GM12864 (cell line): Measurements from ENCODE around the gene NR2E1.

Experiments
- DNase-seq: peaks from one replicate; pipeline ENCODE4 v3.0.0-alpha.2; 2011; ENCODE audit warnings: low read depth
- H3K4me3 ChIP-seq: 2 replicates; pipeline ENCODE4 v1.5.1; 2011; ENCODE audit warnings: mild to moderate bottlenecking, low read depth, low read length, control low read depth
- TF ChIP-seq, protein P1 (sequence below): IDR thresholded peaks from 2 replicates; pipeline ENCODE4 v1.5.1; 2011; ENCODE audit warnings: low read depth, mild to moderate bottlenecking, moderate library complexity, low read length, control low read depth, inconsistent platforms; ENCODE audit errors: missing control alignments

NR2E1 gene

GRCh38 chr6:108179741-108180140 lies 13.9 kb downstream of the NR2E1 start:
- no peak for DNase-seq
- TF ChIP-seq, protein P1, sequence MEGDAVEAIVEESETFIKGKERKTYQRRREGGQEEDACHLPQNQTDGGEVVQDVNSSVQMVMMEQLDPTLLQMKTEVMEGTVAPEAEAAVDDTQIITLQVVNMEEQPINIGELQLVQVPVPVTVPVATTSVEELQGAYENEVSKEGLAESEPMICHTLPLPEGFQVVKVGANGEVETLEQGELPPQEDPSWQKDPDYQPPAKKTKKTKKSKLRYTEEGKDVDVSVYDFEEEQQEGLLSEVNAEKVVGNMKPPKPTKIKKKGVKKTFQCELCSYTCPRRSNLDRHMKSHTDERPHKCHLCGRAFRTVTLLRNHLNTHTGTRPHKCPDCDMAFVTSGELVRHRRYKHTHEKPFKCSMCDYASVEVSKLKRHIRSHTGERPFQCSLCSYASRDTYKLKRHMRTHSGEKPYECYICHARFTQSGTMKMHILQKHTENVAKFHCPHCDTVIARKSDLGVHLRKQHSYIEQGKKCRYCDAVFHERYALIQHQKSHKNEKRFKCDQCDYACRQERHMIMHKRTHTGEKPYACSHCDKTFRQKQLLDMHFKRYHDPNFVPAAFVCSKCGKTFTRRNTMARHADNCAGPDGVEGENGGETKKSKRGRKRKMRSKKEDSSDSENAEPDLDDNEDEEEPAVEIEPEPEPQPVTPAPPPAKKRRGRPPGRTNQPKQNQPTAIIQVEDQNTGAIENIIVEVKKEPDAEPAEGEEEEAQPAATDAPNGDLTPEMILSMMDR = no peak
- H3K4me3 ChIP-seq = no peak overlapping the region

DNA sequence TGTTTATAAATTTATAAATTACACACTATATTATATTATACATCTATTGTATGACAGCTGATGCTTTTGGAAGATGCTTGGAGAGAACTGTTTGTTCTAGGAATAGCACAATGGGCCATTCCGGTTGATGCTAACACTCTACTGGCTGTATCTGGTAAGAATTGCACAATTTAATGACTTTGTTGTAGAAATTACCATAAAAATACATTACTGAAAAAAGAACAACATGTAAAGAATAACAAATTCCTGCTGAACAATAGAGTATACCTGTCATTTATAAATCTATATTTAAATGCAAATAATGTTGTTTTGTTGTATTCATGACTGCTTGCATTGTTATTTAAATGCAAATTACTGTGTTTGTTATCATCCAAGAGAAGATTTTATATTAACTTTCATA lies 14.4 kb downstream of the NR2E1 start:
- TF ChIP-seq, protein P1 = no peak

GRCh38 chr6:108180776-108181175 lies 15.0 kb downstream of the NR2E1 start:
- no peak for DNase-seq
- TF ChIP-seq, protein P1 = no peak
- H3K4me3 ChIP-seq = no peak overlapping the region

More for the DNA sequence above, 14.4 kb downstream of the NR2E1 start:
- no peak overlapping the region for H3K4me3 ChIP-seq
- DNase-seq = no peak

DNA sequence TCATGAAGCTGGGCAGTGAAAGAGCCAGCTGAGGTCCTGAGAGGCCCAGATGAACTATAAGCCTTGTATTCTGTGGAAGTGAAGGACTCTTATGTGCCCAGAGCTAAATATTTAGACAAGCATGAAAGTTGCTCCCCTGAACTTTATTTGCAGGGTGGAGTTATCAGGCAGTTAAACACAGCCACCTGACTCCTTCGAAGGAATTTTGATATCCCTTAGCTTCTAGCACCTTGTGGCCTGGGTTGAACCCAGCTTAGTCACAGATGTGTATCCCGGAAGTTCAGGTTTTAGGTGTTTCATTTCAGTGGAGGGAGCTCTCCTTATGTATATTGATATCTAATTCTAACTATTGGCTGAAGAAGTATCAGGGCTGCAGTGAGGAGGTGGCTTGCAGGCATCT lies 20.4 kb downstream of the NR2E1 start:
- no peak overlapping the region for H3K4me3 ChIP-seq
- TF ChIP-seq, protein P1 = no peak
- DNase-seq = no peak

DNA sequence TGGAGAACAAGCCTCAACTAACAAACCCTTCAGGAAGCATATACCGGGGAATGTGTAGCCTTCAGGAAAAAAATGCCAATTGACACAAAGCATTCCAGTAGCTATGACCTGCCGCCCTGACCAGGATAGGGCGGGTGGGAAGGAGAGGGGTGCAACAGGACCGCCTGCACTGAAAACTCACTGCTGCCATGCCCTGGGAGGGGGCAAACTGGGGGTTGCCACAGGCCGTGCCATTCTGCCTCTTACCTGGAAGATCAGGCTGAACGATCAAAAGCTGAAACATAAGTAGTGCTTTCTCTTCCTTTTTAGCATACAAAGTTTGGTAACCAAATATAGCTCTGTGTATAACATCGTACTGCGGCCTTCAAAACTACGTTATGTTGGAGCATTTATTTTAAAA lies 21.7 kb downstream of the NR2E1 start:
- TF ChIP-seq, protein P1 = no peak
- no peak overlapping the region for H3K4me3 ChIP-seq
- no peak for DNase-seq

DNA sequence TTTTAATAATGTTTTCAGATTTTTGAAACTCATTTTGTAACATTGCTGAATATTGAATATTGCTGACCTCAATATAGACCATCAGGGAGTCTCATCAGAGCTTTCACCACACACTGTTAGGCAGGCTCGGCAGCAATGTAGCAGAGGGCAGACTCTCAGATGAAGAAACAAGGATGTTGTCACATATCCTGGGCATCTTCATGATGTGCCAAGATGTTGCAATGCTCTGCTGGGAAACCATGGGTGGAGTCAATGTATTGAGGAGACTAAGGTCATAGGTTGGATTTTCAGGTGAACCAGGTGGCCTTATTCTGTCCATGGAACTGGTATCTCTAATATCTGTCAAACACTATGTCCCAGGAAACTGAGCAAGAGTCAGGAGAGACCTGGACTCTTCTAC lies 27.3 kb downstream of the NR2E1 start:
- DNase-seq = no peak
- TF ChIP-seq, protein P1 = no peak
- no peak overlapping the region for H3K4me3 ChIP-seq

GRCh38 chr6:108193835-108194234 lies 28.0 kb downstream of the NR2E1 start:
- TF ChIP-seq, protein P1 = no peak
- DNase-seq = no peak
- no peak overlapping the region for H3K4me3 ChIP-seq
